ENCODE measurements around the gene PAFAH1B1.

PAFAH1B1 gene

DNA sequence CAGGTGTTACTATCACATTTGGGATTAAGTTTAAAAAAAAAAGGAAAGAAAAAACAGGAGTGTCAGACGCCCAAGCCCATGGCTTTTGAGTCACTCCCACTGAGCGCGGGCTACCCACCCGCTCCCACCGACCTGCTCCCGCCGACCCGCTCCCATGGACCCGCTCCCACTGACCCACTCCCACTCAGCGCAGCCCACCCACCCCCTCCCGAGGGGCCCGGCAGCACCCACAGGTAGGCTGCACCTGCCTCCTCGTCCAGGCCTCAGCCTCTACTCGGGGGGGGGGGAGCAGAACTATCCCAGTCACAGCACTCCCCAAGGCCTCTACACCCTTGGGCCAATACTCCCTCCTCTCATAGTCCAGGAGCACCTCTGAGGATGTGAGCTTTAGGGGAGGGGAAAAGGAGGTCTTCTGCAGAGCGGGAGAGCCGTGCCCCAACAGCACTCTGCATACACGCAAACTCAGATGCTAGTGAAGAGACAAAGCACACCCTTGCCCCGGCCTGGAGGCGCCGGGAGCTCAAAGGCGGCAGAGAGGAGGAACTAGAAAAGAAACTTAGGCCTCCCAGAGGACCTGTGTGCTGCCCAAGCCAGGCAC lies 115.2 kb downstream of the PAFAH1B1 start:
- no peak for DNase-seq
- TF ChIP-seq, protein P1, sequence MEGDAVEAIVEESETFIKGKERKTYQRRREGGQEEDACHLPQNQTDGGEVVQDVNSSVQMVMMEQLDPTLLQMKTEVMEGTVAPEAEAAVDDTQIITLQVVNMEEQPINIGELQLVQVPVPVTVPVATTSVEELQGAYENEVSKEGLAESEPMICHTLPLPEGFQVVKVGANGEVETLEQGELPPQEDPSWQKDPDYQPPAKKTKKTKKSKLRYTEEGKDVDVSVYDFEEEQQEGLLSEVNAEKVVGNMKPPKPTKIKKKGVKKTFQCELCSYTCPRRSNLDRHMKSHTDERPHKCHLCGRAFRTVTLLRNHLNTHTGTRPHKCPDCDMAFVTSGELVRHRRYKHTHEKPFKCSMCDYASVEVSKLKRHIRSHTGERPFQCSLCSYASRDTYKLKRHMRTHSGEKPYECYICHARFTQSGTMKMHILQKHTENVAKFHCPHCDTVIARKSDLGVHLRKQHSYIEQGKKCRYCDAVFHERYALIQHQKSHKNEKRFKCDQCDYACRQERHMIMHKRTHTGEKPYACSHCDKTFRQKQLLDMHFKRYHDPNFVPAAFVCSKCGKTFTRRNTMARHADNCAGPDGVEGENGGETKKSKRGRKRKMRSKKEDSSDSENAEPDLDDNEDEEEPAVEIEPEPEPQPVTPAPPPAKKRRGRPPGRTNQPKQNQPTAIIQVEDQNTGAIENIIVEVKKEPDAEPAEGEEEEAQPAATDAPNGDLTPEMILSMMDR (IDR thresholded peaks at IDR 0.05; ENCODE audit: low read depth, low read length, missing control alignments), result no peak
- H3K4me3 ChIP-seq (ENCODE audit: low read depth, low read length), result no peak overlapping the region
- in situ Hi-C loops (cut with HindIII; ENCODE audit: low pct_ligation_motif_present, low sequenced_read_pairs), result no loop called here
- peaks cover 2% of the 10 kb centered on the region for H3K36me3 ChIP-seq (replicated peaks)
- H3K27ac ChIP-seq, result no peak overlapping the region
- no peaks in the 10 kb centered on the region for H3K27me3 ChIP-seq (replicated peaks)

GRCh38 chr17:2709183-2709661 lies 115.8 kb downstream of the PAFAH1B1 start:
- H3K4me3 ChIP-seq (ENCODE audit: low read depth, low read length), result no peak overlapping the region
- no peaks in the 10 kb centered on the region for H3K36me3 ChIP-seq (replicated peaks)
- no peak overlapping the region for H3K27ac ChIP-seq
- no peaks in the 10 kb centered on the region for H3K27me3 ChIP-seq (replicated peaks)
- in situ Hi-C loops (cut with HindIII; ENCODE audit: low pct_ligation_motif_present, low sequenced_read_pairs), result no loop called here
- DNase-seq, result no peak
- TF ChIP-seq, protein P1 (IDR thresholded peaks at IDR 0.05; ENCODE audit: low read depth, low read length, missing control alignments), result no peak

DNA sequence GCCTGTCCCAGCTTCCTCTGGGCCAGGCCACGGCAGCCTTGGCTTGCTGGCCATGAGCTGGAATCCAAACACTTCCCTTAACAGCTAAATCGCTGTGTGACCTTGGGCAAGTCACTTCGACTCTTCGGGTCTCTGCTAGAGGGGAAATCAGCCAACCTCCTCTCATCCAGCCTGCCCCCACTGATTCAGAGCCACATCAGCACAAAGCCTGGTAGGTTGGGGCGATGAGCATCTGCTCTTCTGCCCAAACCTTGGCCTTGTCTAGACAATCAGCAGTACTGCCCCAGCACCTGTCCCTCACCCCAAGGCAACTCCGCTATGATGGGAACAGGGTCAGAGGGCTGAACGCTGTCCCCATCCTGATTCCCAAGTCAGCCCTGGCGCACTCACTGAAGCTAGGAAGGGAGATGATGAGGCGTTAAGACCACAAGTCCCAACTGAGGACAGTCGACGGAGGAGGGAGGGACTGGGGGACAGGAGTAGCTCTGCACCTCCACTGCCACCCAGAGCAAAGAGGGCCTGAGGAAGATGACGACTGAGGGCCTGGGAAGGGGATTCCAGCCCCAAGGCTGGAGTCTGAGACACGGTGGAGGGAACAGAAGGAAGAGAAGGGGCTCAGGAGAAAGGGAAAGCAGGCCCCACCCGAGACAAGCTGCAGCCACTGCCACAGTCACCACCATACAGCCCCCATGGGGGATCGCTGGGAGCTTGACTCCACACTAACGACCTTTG lies 116.8 kb downstream of the PAFAH1B1 start:
- H3K36me3 ChIP-seq (replicated peaks), result no peaks in the 10 kb centered on the region
- TF ChIP-seq, protein P1 (IDR thresholded peaks at IDR 0.05; ENCODE audit: low read depth, low read length, missing control alignments), result no peak
- peak overlapping the region; percentile 68 for H3K4me3 ChIP-seq (ENCODE audit: low read depth, low read length)
- H3K27ac ChIP-seq, result no peak overlapping the region
- DNase-seq, result no peak
- no peaks in the 10 kb centered on the region for H3K27me3 ChIP-seq (replicated peaks)
- in situ Hi-C loops (cut with HindIII; ENCODE audit: low pct_ligation_motif_present, low sequenced_read_pairs), result no loop called here

- DNase-seq, result no peak
- Histone ChIP-seq H3K27me3 (replicated peaks) (no peaks in the 10 kb centered on the region), H3K4me3 (ENCODE audit: low read depth, low read length) (peak overlapping the region; percentile 68), H3K27ac (peak overlapping the region; percentile 12), H3K36me3 (replicated peaks) (no peaks in the 10 kb centered on the region)
- in situ Hi-C loops (cut with HindIII; ENCODE audit: low pct_ligation_motif_present, low sequenced_read_pairs), result no loop called here
- TF ChIP-seq, protein P1 (IDR thresholded peaks at IDR 0.05; ENCODE audit: low read depth, low read length, missing control alignments), result no peak
These were observed 117.6 kb downstream of the PAFAH1B1 start for GRCh38 chr17:2710803-2711607.

DNA sequence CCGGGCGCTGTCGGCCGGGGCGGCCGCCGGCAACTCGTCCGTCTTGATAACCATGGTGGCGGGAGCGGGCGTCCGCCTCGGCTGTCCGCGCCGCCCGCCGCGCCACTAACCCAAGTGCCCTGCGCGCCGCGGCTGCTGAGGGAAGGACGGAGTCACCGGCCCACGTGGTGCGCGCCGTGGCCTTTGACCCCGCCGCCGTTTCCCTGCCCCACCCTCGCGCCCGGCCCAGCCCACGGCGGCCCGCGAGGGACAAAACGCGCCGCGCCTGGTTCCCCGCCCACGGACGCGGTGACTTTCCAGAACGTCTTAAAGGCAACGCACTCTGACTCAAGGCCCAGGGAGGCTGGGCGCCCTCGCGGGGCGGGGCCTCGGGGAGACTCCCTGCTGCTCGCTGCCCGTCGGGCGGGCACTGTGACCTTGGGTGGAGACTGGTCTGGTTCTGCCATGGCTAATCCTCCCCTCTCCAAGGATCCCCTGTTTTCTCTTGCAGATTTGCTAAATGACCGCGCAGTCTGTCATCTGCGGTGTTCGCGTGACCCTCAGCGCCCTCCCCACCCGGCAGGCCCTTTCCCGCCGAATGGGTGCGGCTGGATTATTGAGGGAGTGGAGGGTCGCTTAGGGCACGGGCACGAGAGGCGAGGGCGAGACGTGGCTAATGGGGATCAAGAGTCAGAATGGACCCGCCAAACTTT lies 118.3 kb downstream of the PAFAH1B1 start, which contains the start of gene CLUH:
Gene CLUH (minus strand): TSS at position 157 of the 692 bp plus-strand sequence. CDS start 103 bp downstream, at position 54.
- Histone ChIP-seq H3K27me3 (replicated peaks) (no peaks in the 10 kb centered on the region), H3K36me3 (replicated peaks) (no peaks in the 10 kb centered on the region), H3K4me3 (ENCODE audit: low read depth, low read length) (peak within 1 kb of the TSS; percentile 68), H3K27ac (peak within 1 kb of the TSS; percentile 12)
- TF ChIP-seq, protein P1 (IDR thresholded peaks at IDR 0.05; ENCODE audit: low read depth, low read length, missing control alignments), result no peak
- in situ Hi-C loops (cut with HindIII; ENCODE audit: low pct_ligation_motif_present, low sequenced_read_pairs), result no loop called here
- DNase-seq, result peak; percentile 92
